Activated CD8-positive, alpha-beta memory T cell treated with anti-CD3 and anti-CD28 coated beads for 48 hours (primary cell): ENCODE data around the gene EIF4G3.
"Not testable (repeated sequence)": the region's sequence is repeated elsewhere in the genome, so short reads cannot be mapped to it uniquely, and the experiment has no call there.

ENCODE experiments used
- DNase-seq, 3 experiments: peaks; one replicate each; pipeline ENCODE4 v3.0.0-alpha.2; 2020; ENCODE audit warnings: low read depth in 2 of 3, low spot score in 2 of 3

The EIF4G3 gene

GRCh38 chr1:21110163-21110562, 66.5 kb downstream of the EIF4G3 start:
- no peak for DNase-seq

- no peak for DNase-seq
Measured at GRCh38 chr1:21106709-21107108, 70.0 kb downstream of the EIF4G3 start.

GRCh38 chr1:21106238-21106637, 70.5 kb downstream of the EIF4G3 start:
- no peak for DNase-seq

- no peak for DNase-seq
Measured at GRCh38 chr1:21105807-21106206, 70.9 kb downstream of the EIF4G3 start.

GRCh38 chr1:21104683-21105082, 72.0 kb downstream of the EIF4G3 start:
- DNase-seq: no peak

- no peak for DNase-seq
Measured at GRCh38 chr1:21100481-21100921, 76.2 kb downstream of the EIF4G3 start.

GRCh38 chr1:21099869-21100131, 76.9 kb downstream of the EIF4G3 start:
- DNase-seq: no peak

GRCh38 chr1:21099034-21099868, 77.4 kb downstream of the EIF4G3 start:
- no peak for DNase-seq

- DNase-seq: no peak
Measured at GRCh38 chr1:21098186-21098915, 78.3 kb downstream of the EIF4G3 start.

- DNase-seq: no peak
Measured at GRCh38 chr1:21097729-21098128, 79.0 kb downstream of the EIF4G3 start.

- no peak for DNase-seq
Measured at GRCh38 chr1:21095976-21096375, 80.7 kb downstream of the EIF4G3 start.

- DNase-seq: not testable (repeated sequence)
Measured at GRCh38 chr1:21094282-21094681, 82.4 kb downstream of the EIF4G3 start.

- not testable (repeated sequence) for DNase-seq
Measured at GRCh38 chr1:21093271-21093958, 83.3 kb downstream of the EIF4G3 start.

- DNase-seq: not testable (repeated sequence)
Measured at GRCh38 chr1:21092545-21092944, 84.2 kb downstream of the EIF4G3 start.

GRCh38 chr1:21091053-21091690, 85.5 kb downstream of the EIF4G3 start:
- not testable (repeated sequence) for DNase-seq

GRCh38 chr1:21090463-21090862, 86.2 kb downstream of the EIF4G3 start:
- no peak for DNase-seq

- no peak for DNase-seq
Measured at GRCh38 chr1:21089731-21090130, 87.0 kb downstream of the EIF4G3 start.

GRCh38 chr1:21089299-21089698, 87.4 kb downstream of the EIF4G3 start:
- DNase-seq: no peak

- no peak for DNase-seq
Measured at GRCh38 chr1:21084111-21084810, 92.4 kb downstream of the EIF4G3 start.

- no peak for DNase-seq
Measured at GRCh38 chr1:21082073-21082472, 94.6 kb downstream of the EIF4G3 start.

- no peak for DNase-seq
Measured at GRCh38 chr1:21077085-21077484, 99.6 kb downstream of the EIF4G3 start.
